Measurements from ENCODE around the gene CDK5. TPM values are rescaled to one million over a fixed set of nuclear protein-coding genes. Genes with fewer than 3 reads are reported as not detected.
A peak's percentile ranks its signal among the peaks of the same experiment; 100 is the strongest.

Gene CDK5
- total RNA-seq, 1 donor from 2014 or later: 4.2 TPM

GRCh38 chr7:151086802-151087244 lies 29.1 kb upstream of the CDK5 start:
- no peaks in the 10 kb centered on the region for H3K27me3 ChIP-seq
- intact Hi-C loops (cut with DNase I): loop anchor here (2.0 kb wide), 1 partner anchor 28 kb away; the partner anchor contains the start of gene SLC4A2
- H3K4me1 ChIP-seq: peaks cover 70% of the 10 kb centered on the region
- H3K4me3 ChIP-seq: peak overlapping the region; percentile 80 to 82
- DNase-seq (ENCODE audit: extremely low spot score in 2 of 2): no peak
- no peaks in the 10 kb centered on the region for H3K9me3 ChIP-seq
- peak in 1 of 2 donors; percentile 9 for TF ChIP-seq POLR2AphosphoS5 (IDR thresholded peaks at IDR 0.05; ENCODE audit: insufficient read depth in 1 of 2, low read depth in 1 of 2)
- no peak for TF ChIP-seq CTCF (IDR thresholded peaks at IDR 0.05)
- TF ChIP-seq POLR2A (IDR thresholded peaks at IDR 0.05): no peak
- H3K27ac ChIP-seq: peak overlapping the region; percentile 89
- no peaks in the 10 kb centered on the region for H3K36me3 ChIP-seq

GRCh38 chr7:151085691-151086620 lies 28.3 kb upstream of the CDK5 start, which contains the start of gene AGAP3:
TSS of gene AGAP3 (plus strand) at chr7:151086475. CDS start at chr7:151086742, 267 bp downstream.
- Histone ChIP-seq H3K27me3 (no peaks in the 10 kb centered on the region), H3K4me1 (peaks cover 70% of the 10 kb centered on the region), H3K9me3 (no peaks in the 10 kb centered on the region), H3K36me3 (no peaks in the 10 kb centered on the region), H3K4me3 (peak within 1 kb of the TSS; percentile 80 to 82), H3K27ac (peak within 1 kb of the TSS; percentile 97)
- intact Hi-C loops (cut with DNase I): loop anchor here (2.0 kb wide), 1 partner anchor 27 kb away; the partner anchor contains the start of gene SLC4A2
- peak in 1 of 2 donors; percentile 94 for TF ChIP-seq POLR2AphosphoS5 (IDR thresholded peaks at IDR 0.05; ENCODE audit: insufficient read depth in 1 of 2, low read depth in 1 of 2)
- peak in 1 of 2 donors; percentile 60 for TF ChIP-seq POLR2A (IDR thresholded peaks at IDR 0.05)
- no peak for TF ChIP-seq CTCF (IDR thresholded peaks at IDR 0.05)
- no peak for DNase-seq (ENCODE audit: extremely low spot score in 2 of 2)

- Histone ChIP-seq H3K9me3 (no peaks in the 10 kb centered on the region), H3K4me1 (peaks cover 65% of the 10 kb centered on the region), H3K27me3 (no peaks in the 10 kb centered on the region), H3K36me3 (no peaks in the 10 kb centered on the region), H3K27ac (peak overlapping the region; percentile 97), H3K4me3 (peak overlapping the region in 1 of 2 donors; percentile 80)
- no peak for DNase-seq (ENCODE audit: extremely low spot score in 2 of 2)
- intact Hi-C loops (cut with DNase I): no loop called here
- TF ChIP-seq CTCF (IDR thresholded peaks at IDR 0.05): no peak
- TF ChIP-seq POLR2AphosphoS5 (IDR thresholded peaks at IDR 0.05; ENCODE audit: insufficient read depth in 1 of 2, low read depth in 1 of 2): no peak
- TF ChIP-seq POLR2A (IDR thresholded peaks at IDR 0.05): no peak
Measured at GRCh38 chr7:151085329-151085690, 27.6 kb upstream of the CDK5 start.

GRCh38 chr7:151083824-151084160 lies 26.1 kb upstream of the CDK5 start:
- TF ChIP-seq POLR2AphosphoS5 (IDR thresholded peaks at IDR 0.05; ENCODE audit: insufficient read depth in 1 of 2, low read depth in 1 of 2) (no peak), CTCF (IDR thresholded peaks at IDR 0.05) (no peak), POLR2A (IDR thresholded peaks at IDR 0.05) (no peak)
- Histone ChIP-seq H3K9me3 (no peaks in the 10 kb centered on the region), H3K27me3 (no peaks in the 10 kb centered on the region), H3K27ac (peak overlapping the region; percentile 97), H3K4me1 (peaks cover 62% of the 10 kb centered on the region), H3K36me3 (no peaks in the 10 kb centered on the region), H3K4me3 (peak overlapping the region; percentile 77 to 82)
- DNase-seq (ENCODE audit: extremely low spot score in 2 of 2): no peak
- intact Hi-C loops (cut with DNase I): loop anchor here (2.0 kb wide), 1 partner anchor 55 kb away; the partner anchor contains the start of gene ABCB8

Measured in vagina (tissue), 2 donors.